K562 (cell line): ENCODE results near the gene TMEM184B. TPM values are rescaled to one million over a fixed set of nuclear protein-coding genes. Genes with fewer than 3 reads are reported as not detected.

Experiments
- ATAC-seq: fragments of 200-7000 bp; cut with Tn5 transposase; 3 replicates; pipeline ENCODE4 v1.9.1; 2020; ENCODE audit warnings: moderate library complexity
- BruUV-seq: library from RNA; stranded (reverse); fragments of 400-500 nt; replicated peaks from 2 replicates; lab custom pipeline; 2021; lab: Mats Ljungman, UMichigan
- CTCF ChIA-PET: fragments of 300-600 bp; formaldehyde crosslinking; extraction: SDS; loops from one replicate; lab custom pipeline; 2021; ENCODE audit warnings: low intra/inter-chr PET ratio; lab: Yijun Ruan, JAX
- POLR2A ChIA-PET: fragments of 300-600, 350-650 bp; sonication (Branson Sonifier 250); formaldehyde crosslinking; extraction: SDS; loops from one replicate; lab custom pipeline; 2021; ENCODE audit warnings: antibody characterized with exemption, inconsistent platforms; lab: Yijun Ruan, JAX
- DNase-seq, 4 experiments: peaks; one replicate each; pipeline versions ENCODE4 v3.0.0 to v3.0.0-alpha.2; 2011 to 2018; ENCODE audit warnings: low spot score in 3 of 4, mixed read lengths in 3 of 4; ENCODE audit errors: extremely low read depth in 1 of 4
- FAIRE-seq: peaks from 2 replicates; lab custom pipeline; 2011; peaks lifted over from hg19 to GRCh38; lab: Jason Lieb, UNC
- H2AFZ ChIP-seq: 2 replicates; pipeline ENCODE4 v1.6.0; 2011; ENCODE audit warnings: low read depth, low read length, control low read depth, inconsistent platforms
- H3K27ac ChIP-seq: fragments of 200-600 bp; 3 replicates; pipeline ENCODE4 v1.8.0; 2011; ENCODE audit warnings: low read depth, mild to moderate bottlenecking, control low read depth, inconsistent platforms, low read length, moderate library complexity, mixed read lengths; ENCODE audit errors: extremely low read depth
- H3K27me3 ChIP-seq, 2 experiments: fragments of 300-600 bp in 1 of 2; 2 replicates in 1 of 2; 3 replicates in 1 of 2; pipeline versions ENCODE4 v1.6.0 to v1.8.0; 2011; ENCODE audit warnings: inconsistent platforms in 2 of 2, low read length in 2 of 2, mild to moderate bottlenecking in 1 of 2, mixed read lengths in 1 of 2, moderate library complexity in 1 of 2; ENCODE audit not compliant: control insufficient read depth in 2 of 2, insufficient read depth in 2 of 2
- H3K36me3 ChIP-seq: fragments of 300-600 bp; 3 replicates; pipeline ENCODE4 v1.8.0; 2011; ENCODE audit warnings: mild to moderate bottlenecking, low read length, inconsistent platforms; ENCODE audit not compliant: control insufficient read depth, insufficient read depth
- H3K4me1 ChIP-seq, 2 experiments: fragments of 200-600 bp in 1 of 2; replicated peaks in 1 of 2; 2 replicates in 1 of 2; 3 replicates in 1 of 2; pipeline versions ENCODE4 v1.5.1 to v1.8.0; 2011; ENCODE audit warnings: inconsistent platforms in 2 of 2, low read length in 2 of 2, mild to moderate bottlenecking in 1 of 2, mixed read lengths in 1 of 2, moderate library complexity in 1 of 2; ENCODE audit not compliant: control insufficient read depth in 2 of 2, insufficient read depth in 2 of 2
- H3K4me2 ChIP-seq: 2 replicates; pipeline ENCODE4 v1.6.1; 2011; ENCODE audit warnings: low read length, control low read depth, inconsistent platforms, mixed read lengths; ENCODE audit not compliant: insufficient read depth
- H3K4me3 ChIP-seq: fragments of 200-600 bp; sonication (generic), shearing (Covaris generic); 2 replicates; pipeline ENCODE4 v1.5.1; 2016; ENCODE audit warnings: control low read depth, inconsistent platforms
- H3K79me2 ChIP-seq: fragments of 200-600 bp; 3 replicates; pipeline ENCODE4 v1.8.0; 2011; ENCODE audit warnings: low read length, inconsistent platforms; ENCODE audit not compliant: control insufficient read depth, insufficient read depth
- H3K9ac ChIP-seq, 2 experiments: 2 replicates each; pipeline versions ENCODE4 v1.6.0 to v1.6.1; 2011; ENCODE audit warnings: low read depth in 2 of 2, low read length in 2 of 2, control low read depth in 1 of 2, inconsistent platforms in 1 of 2, mild to moderate bottlenecking in 1 of 2, mixed read lengths in 1 of 2; ENCODE audit not compliant: insufficient read depth in 1 of 2
- H3K9me1 ChIP-seq: one replicate; pipeline ENCODE4 v1.6.0; 2011; ENCODE audit warnings: inconsistent platforms, mild to moderate bottlenecking, low read length, moderate library complexity; ENCODE audit not compliant: control insufficient read depth, insufficient read depth
- H3K9me3 ChIP-seq: replicated peaks from 2 replicates; pipeline ENCODE4 v1.5.1; 2011; ENCODE audit warnings: low read depth, low read length, inconsistent platforms; ENCODE audit not compliant: control insufficient read depth, insufficient read depth
- H4K20me1 ChIP-seq: replicated peaks from 2 replicates; pipeline ENCODE4 v1.6.1; 2011; ENCODE audit warnings: low read length, inconsistent platforms, mixed read lengths; ENCODE audit not compliant: control insufficient read depth, insufficient read depth
- CAMTA2 ChIP-seq: fragments of 250-450 bp; sonication (Bioruptor Pico); conservative IDR thresholded peaks from 2 replicates; pipeline ENCODE4 v1.5.1; 2022
- DDX20 ChIP-seq: fragments of 450-650 bp; IDR thresholded peaks from 2 replicates; pipeline ENCODE4 v1.6.1; 2016; ENCODE audit warnings: missing genetic modification characterization, low read depth, mild to moderate bottlenecking, missing compliant biosample characterization, moderate library complexity
- ETV6 ChIP-seq, 3 experiments: fragments of 150-350 bp in 1 of 3; sonication (generic) in 1 of 3; formaldehyde crosslinking in 1 of 3; IDR thresholded peaks; 2 replicates each; pipeline versions ENCODE4 v1.6.1 to v1.8.0; 2014 to 2022; ENCODE audit warnings: borderline replicate concordance in 2 of 3, low read depth in 2 of 3, antibody characterized with exemption in 1 of 3, low read length in 1 of 3, mild to moderate bottlenecking in 1 of 3, missing genetic modification reagents in 1 of 3
- HDAC3 ChIP-seq: fragments of 450-650 bp; IDR thresholded peaks from 2 replicates; pipeline ENCODE4 v1.6.1; 2018; ENCODE audit warnings: borderline replicate concordance, mild to moderate bottlenecking, moderate library complexity; ENCODE audit not compliant: partially characterized antibody
- RBM14 ChIP-seq: fragments of 200-400 bp; formaldehyde crosslinking; IDR thresholded peaks from 2 replicates; pipeline ENCODE4 v1.6.1; 2018; ENCODE audit warnings: low read depth, mild to moderate bottlenecking, low read length, moderate library complexity, borderline replicate concordance; ENCODE audit not compliant: insufficient read depth
- ZNF75A ChIP-seq: fragments of 450-650 bp; formaldehyde crosslinking; IDR thresholded peaks from 2 replicates; pipeline ENCODE4 v1.4.0; 2020; ENCODE audit warnings: mild to moderate bottlenecking
- WGBS: fragments of 100-300 bp; shearing (Covaris generic); methylation state at CpG from one replicate; pipeline ENCODE4 v1.1.6; 2016; ENCODE audit warnings: low coverage, mixed read lengths; ENCODE audit not compliant: insufficient coverage; ENCODE audit errors: missing lambda C conversion rate; 5-methylcytosine and 5-hydroxymethylcytosine counted together
- in situ Hi-C: fragments of 300-500 bp; cut with MboI; formaldehyde crosslinking; loops from 4 replicates; pipeline ENCODE4 v1.15.0; 2018; ENCODE audit warnings: inconsistent platforms, mixed read lengths
- intact Hi-C: fragments of 100-400 bp; cut with micrococcal nuclease; formaldehyde crosslinking; loops from 2 replicates; pipeline ENCODE4 v1.14.2; 2022
- polyA plus RNA-seq, 8 experiments: library from polyadenylated mRNA; depleted of rRNA in 4 of 8; stranded (reverse) in 5 of 8; unstranded in 3 of 8; fragments of >200 nt; fragmentation: Nextera tagmentation in 2 of 8; fragmentation: Illumina TruSeq in 1 of 8; extraction: Ambion mirVana in 2 of 8; extraction: Trizol in 1 of 8; gene quantifications; 2 replicates each; pipeline versions ENCODE4 v1.2.1 to v1.2.3, GENCODE V29; 2011 to 2014; ENCODE audit warnings: inconsistent platforms in 1 of 8, missing spikeins in 1 of 8
- total RNA-seq, 7 experiments: library from RNA; depleted of rRNA in 6 of 7; stranded (reverse); fragments of >200 nt in 6 of 7; fragmentation: Illumina TruSeq in 2 of 7; extraction: Trizol in 2 of 7; gene quantifications; 2 replicates each; pipeline versions ENCODE4 v1.2.1 to v1.2.3, GENCODE V29; 2011 to 2021; ENCODE audit warnings: low replicate concordance in 1 of 7
- TF ChIP-seq, protein P1 (sequence below), 3 experiments: IDR thresholded peaks in 2 of 3; conservative IDR thresholded peaks in 1 of 3; 2 replicates each; pipeline ENCODE4 v1.5.1; 2011 to 2012; ENCODE audit warnings: low read length in 3 of 3, mild to moderate bottlenecking in 3 of 3, control low read depth in 2 of 3, improper control_type of control experiment in 1 of 3, inconsistent platforms in 1 of 3, low read depth in 1 of 3, mixed read lengths in 1 of 3, moderate library complexity in 1 of 3; ENCODE audit not compliant: insufficient read depth in 2 of 3

The TMEM184B gene
- total and polyA plus RNA-seq, 9 of the 15 experiments (the other 6 are each of a cell fraction or from before 2014, with no cell fraction given) = 0.31 to 25.1 (median 6.2) TPM

DNA sequence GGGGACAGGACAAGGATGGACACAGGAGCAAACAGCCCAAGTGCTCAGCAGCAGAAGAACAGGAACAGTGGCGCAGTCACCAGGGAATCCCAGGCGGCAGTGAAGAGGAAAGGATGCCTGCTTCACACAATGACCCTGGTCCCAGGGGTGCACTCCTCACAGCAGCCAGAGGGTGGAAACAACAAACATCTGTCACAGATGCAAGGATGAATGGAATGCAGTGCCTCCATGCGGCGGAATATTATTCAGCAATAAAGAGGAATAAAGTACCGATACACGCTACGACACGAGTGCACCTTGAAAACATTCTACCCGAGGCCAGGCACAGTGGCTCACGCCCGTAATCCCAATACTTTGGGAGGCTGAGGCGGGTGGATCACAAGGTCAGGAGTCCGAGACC is 31.7 kb upstream of the TMEM184B start:
- no peak overlapping the region for H3K4me3 ChIP-seq
- intact Hi-C loops (no loop called here), in situ Hi-C loops (no loop called here)
- peaks cover 3 to 9% of the 10 kb centered on the region in 2 experiments; a peak in 3 of 5 replicates for H3K4me1 ChIP-seq
- H3K9me3 ChIP-seq = no peaks in the 10 kb centered on the region
- peaks cover 14% of the 10 kb centered on the region for H4K20me1 ChIP-seq
- peaks cover 63% of the 10 kb centered on the region; the same call in 2 of the 3 replicates for H3K36me3 ChIP-seq
- H3K9ac ChIP-seq = no peak overlapping the region
- 97% methylated on average over 10 of the region's 13 CpGs for WGBS
- no peak for FAIRE-seq
- TF ChIP-seq ETV6 (IDR thresholded peaks at IDR 0.05; ENCODE audit: borderline replicate concordance in 1 of 2, low read depth in 2 of 2, low read length in 1 of 2) = no peak
- no peak for TF ChIP-seq ETV6 (CRISPR knock-in tag; IDR thresholded peaks at IDR 0.05; ENCODE audit: borderline replicate concordance)
- TF ChIP-seq, protein P1, sequence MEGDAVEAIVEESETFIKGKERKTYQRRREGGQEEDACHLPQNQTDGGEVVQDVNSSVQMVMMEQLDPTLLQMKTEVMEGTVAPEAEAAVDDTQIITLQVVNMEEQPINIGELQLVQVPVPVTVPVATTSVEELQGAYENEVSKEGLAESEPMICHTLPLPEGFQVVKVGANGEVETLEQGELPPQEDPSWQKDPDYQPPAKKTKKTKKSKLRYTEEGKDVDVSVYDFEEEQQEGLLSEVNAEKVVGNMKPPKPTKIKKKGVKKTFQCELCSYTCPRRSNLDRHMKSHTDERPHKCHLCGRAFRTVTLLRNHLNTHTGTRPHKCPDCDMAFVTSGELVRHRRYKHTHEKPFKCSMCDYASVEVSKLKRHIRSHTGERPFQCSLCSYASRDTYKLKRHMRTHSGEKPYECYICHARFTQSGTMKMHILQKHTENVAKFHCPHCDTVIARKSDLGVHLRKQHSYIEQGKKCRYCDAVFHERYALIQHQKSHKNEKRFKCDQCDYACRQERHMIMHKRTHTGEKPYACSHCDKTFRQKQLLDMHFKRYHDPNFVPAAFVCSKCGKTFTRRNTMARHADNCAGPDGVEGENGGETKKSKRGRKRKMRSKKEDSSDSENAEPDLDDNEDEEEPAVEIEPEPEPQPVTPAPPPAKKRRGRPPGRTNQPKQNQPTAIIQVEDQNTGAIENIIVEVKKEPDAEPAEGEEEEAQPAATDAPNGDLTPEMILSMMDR (IDR thresholded peaks at IDR 0.05 in 2 of 3, conservative IDR thresholded peaks at IDR 0.05 in 1 of 3; ENCODE audit: insufficient read depth in 2 of 3, low read depth in 1 of 3, low read length in 3 of 3) = peak in 1 of 3 experiments; percentile 26; a peak in 1 of 6 replicates
- TF ChIP-seq HDAC3 = no peak
- TF ChIP-seq DDX20 = no peak
- no peak for TF ChIP-seq CAMTA2 (CRISPR knock-in tag)
- no peak for TF ChIP-seq ZNF75A (CRISPR knock-in tag)
- TF ChIP-seq RBM14 = no peak
- H3K9me1 ChIP-seq = peaks cover 2% of the 10 kb centered on the region
- no peak overlapping the region for H3K4me2 ChIP-seq
- no peak for ATAC-seq
- no peak for DNase-seq
- peaks cover 48% of the 10 kb centered on the region for H3K79me2 ChIP-seq
- BruUV-seq = no TSS peak
- H3K27ac ChIP-seq = no peak overlapping the region
- CTCF ChIA-PET = no interaction called here
- H3K27me3 ChIP-seq = no peaks in the 10 kb centered on the region
- POLR2A ChIA-PET = interaction anchor here (1.6 kb wide), 1 partner anchor 9 kb away, joined by 6 read pairs; no protein-coding TSS in a partner anchor
- H2AFZ ChIP-seq = no peak overlapping the region
